C4-2B (cell line): ENCODE data around the gene C13orf46.

Experiments used
- CTCF ChIP-seq: fragments of 450-650 bp; conservative IDR thresholded peaks from 2 replicates; pipeline ENCODE4 v1.5.1; 2017; ENCODE audit warnings: mild to moderate bottlenecking
- ZFX ChIP-seq: fragments of 450-650 bp; IDR thresholded peaks from 2 replicates; pipeline ENCODE4 v1.6.1; 2017

DNA sequence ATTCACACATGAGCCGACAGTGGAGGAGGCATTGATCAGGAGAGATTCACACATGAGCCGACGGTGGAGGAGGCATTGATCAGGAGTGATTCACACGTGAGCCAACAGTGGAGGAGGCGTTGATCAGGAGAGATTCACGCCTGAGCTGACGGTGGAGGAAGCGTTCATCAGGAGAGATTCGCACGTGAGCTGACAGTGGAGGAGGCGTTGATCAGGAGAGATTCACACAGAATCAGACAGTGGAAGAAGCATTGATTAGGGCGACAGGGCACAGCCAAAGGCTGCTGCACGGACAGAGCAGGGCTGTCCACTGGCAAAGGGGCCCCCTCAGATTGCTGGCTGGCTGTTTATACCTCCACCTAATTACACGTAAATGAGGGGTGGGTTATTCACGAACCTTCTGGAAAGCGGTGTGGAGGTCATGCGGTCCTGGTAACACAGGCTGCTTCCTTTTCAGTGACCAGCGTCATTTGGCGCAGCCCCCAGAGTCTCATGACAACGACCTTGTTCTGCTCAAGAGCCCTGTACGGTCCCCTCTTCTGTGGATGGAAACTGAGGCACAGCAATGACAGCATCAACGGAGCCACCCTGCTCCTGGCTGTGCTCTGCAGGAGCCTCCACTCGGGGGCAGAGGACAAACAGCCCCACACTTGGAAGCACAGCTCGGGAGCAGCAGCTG, 59.4 kb downstream of the C13orf46 start:
- TF ChIP-seq CTCF (no peak), ZFX (no peak)
